Measurements from ENCODE around the gene ACOXL.

DNA sequence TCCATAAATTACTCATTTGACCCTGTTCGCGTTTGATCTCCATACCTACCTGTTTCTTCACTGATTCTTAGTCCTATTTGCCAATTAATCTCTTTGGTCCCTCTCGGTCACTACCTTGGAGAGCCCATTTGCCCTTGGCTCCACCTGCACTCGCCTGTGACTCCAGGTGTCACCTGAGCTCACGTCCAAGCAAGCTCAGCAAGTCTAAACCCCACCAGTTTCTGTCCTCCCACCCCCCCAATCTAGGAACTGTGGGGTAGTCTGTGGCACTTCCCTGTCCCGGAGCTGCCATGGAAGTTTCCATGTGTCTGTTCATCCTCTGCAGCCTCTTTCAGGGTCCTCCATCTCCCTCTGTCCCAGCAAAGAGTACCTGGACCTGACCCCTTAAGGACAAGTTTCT is 320.2 kb downstream of the ACOXL start:
- no peak for TF ChIP-seq POLR2AphosphoS5 (IDR thresholded peaks at IDR 0.05; ENCODE audit: low read depth, low read length)
- no peak for TF ChIP-seq POLR2A (IDR thresholded peaks at IDR 0.05; ENCODE audit: low read depth, low read length)
- TF ChIP-seq TAF1 (IDR thresholded peaks at IDR 0.05; ENCODE audit: low read depth, low read length): no peak
- no peak for TF ChIP-seq PAX5 (IDR thresholded peaks at IDR 0.05; ENCODE audit: insufficient read depth, low read length, severe bottlenecking)
